ENCODE results near the gene CLBA1. TPM values are rescaled to one million over a fixed set of nuclear protein-coding genes. Genes with fewer than 3 reads are reported as not detected.

The CLBA1 gene
- total RNA-seq, 3 donors from 2014 or later: 4.5 to 17.0 (median 8.8) TPM

DNA sequence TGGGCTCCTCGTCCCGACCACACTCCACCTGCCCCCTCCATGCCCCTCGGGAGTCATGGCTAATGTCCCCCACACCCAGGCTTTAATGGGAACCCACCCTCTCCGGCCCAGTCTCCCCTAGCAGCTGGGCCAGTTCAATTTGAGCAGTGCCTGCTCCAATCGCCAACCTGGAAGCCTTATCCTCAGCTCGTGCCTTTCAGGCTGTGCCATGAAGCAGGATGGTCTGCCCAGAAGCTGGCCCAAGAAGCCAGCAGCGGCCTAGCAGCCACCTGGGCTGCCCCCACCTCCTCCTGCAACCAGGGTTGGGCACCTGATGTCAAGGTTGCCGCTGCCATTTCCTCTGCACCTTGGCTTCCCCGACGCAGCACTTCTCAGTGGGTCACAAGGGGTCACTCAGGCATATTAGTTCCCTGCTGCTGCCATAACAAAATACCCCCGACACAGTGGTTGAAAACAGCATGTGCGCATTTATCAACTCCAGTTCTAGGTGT lies 2.3 kb upstream of the CLBA1 start:
- Histone ChIP-seq H3K4me1 (peaks cover 0 to 8% of the 10 kb centered on the region in 2 donors), H3K27ac (no peak overlapping the region), H3K4me3 (no peak overlapping the region), H3K9me3 (no peaks in the 10 kb centered on the region), H3K27me3 (no peaks in the 10 kb centered on the region), H3K36me3 (no peaks in the 10 kb centered on the region)
- no peak for DNase-seq (ENCODE audit: low spot score in 2 of 2)
- TF ChIP-seq POLR2AphosphoS5 (IDR thresholded peaks at IDR 0.05) (no peak), POLR2A (IDR thresholded peaks at IDR 0.05) (no peak), CTCF (IDR thresholded peaks at IDR 0.05) (no peak)
- intact Hi-C loops (cut with DNase I; ENCODE audit: low total_unique reads): no loop called here

- TF ChIP-seq POLR2AphosphoS5 (IDR thresholded peaks at IDR 0.05) (no peak), CTCF (IDR thresholded peaks at IDR 0.05) (no peak), POLR2A (IDR thresholded peaks at IDR 0.05) (no peak)
- Histone ChIP-seq H3K27me3 (no peaks in the 10 kb centered on the region), H3K4me1 (peaks cover 0 to 8% of the 10 kb centered on the region in 2 donors), H3K9me3 (no peaks in the 10 kb centered on the region), H3K36me3 (no peaks in the 10 kb centered on the region), H3K4me3 (no peak overlapping the region), H3K27ac (peak overlapping the region in 1 of 2 donors; percentile 25)
- no peak for DNase-seq (ENCODE audit: low spot score in 2 of 2)
- intact Hi-C loops (cut with DNase I; ENCODE audit: low total_unique reads): no loop called here
Measured at GRCh38 chr14:104984056-104984894, 1.3 kb upstream of the CLBA1 start.

DNA sequence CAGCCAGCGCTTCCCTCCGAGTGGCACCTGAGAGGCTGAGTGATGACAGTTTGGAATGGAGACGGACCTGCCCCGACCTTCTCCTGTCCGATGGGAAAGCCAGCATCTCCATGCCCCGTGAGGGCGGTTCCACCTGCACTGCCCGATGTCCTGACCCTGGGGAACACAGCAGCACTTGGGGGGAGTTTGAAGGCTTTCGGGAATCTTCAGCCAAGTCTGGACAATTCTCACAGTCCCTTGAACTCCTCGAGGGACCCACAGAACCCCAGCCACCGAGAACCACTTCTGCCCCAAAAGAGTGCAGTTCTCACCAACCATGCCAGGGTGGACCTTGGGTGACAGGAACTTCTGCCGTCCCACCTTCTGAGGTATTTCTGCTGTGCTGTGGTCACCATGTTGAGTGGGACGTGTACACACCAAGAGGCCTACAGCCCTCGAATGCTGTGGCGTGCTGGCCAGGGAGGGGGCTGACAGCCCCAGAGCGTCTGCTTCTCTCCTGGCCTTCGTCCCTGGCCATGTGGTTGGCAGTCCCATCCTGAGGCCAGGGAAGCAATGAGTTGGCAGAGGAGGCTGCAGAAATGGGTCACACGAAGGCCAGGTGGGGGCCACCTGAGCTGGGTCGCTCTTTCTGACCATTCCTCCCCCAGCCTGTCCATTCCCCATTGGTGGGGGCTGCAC lies 1.0 kb downstream of the CLBA1 start:
- peaks cover 0 to 8% of the 10 kb centered on the region in 2 donors for H3K4me1 ChIP-seq
- H3K27me3 ChIP-seq: no peaks in the 10 kb centered on the region
- DNase-seq (ENCODE audit: low spot score in 2 of 2): no peak
- peak overlapping the region; percentile 81 to 84 for H3K27ac ChIP-seq
- H3K4me3 ChIP-seq: peak overlapping the region; percentile 61 to 81 (median 73)
- intact Hi-C loops (cut with DNase I; ENCODE audit: low total_unique reads): no loop called here
- H3K9me3 ChIP-seq: no peaks in the 10 kb centered on the region
- H3K36me3 ChIP-seq: no peaks in the 10 kb centered on the region
- no peak for TF ChIP-seq POLR2AphosphoS5 (IDR thresholded peaks at IDR 0.05)
- TF ChIP-seq CTCF (IDR thresholded peaks at IDR 0.05): no peak
- no peak for TF ChIP-seq POLR2A (IDR thresholded peaks at IDR 0.05)

DNA sequence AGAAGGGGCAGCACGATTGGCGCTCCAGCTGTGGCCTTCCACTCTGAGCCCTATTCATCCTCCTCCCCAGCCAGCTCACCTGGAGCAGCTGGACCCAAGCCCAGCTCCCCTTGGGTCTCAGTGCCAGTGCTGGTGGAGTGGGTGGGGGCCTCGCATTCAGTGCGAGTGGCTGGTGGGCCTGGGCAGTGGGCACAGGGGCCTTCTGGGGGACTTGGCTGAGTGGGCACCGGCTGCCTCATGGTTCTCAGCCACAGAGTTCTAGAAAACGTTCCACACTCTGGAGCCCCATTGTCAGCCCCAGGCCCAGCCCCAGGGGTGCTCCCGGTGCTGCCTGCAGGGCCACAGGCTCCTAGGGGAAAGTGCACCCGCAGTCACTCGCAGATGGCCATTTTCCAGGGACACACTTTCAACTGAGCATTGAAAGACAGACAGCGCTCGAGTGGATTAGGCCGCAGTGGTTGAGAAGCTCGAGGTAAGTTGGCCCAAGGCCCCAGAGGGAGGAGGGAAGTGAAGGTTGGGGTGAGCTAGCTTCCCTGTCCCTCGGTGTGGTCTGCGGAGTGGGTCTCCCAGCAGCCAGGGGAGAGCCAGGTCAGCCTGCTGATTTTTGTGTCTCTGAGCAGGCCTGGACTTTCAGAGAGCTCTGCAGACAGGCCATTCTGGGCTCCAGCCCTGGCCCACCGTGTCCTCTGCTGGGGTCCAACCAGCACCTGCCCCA lies 3.8 kb downstream of the CLBA1 start:
- no peak overlapping the region for H3K4me3 ChIP-seq
- no peaks in the 10 kb centered on the region for H3K36me3 ChIP-seq
- intact Hi-C loops (cut with DNase I; ENCODE audit: low total_unique reads): no loop called here
- no peak overlapping the region for H3K27ac ChIP-seq
- H3K9me3 ChIP-seq: no peaks in the 10 kb centered on the region
- H3K4me1 ChIP-seq: peaks cover 0 to 8% of the 10 kb centered on the region in 2 donors
- DNase-seq (ENCODE audit: low spot score in 2 of 2): no peak
- no peaks in the 10 kb centered on the region for H3K27me3 ChIP-seq
- no peak for TF ChIP-seq POLR2A (IDR thresholded peaks at IDR 0.05)
- TF ChIP-seq POLR2AphosphoS5 (IDR thresholded peaks at IDR 0.05): no peak
- no peak for TF ChIP-seq CTCF (IDR thresholded peaks at IDR 0.05)
